Measurements from ENCODE around the gene AQP1. TPM values are rescaled to one million over a fixed set of nuclear protein-coding genes. Genes with fewer than 3 reads are reported as not detected.

The AQP1 gene
- total RNA-seq, 1 experiment from 2014 or later = not detected

DNA sequence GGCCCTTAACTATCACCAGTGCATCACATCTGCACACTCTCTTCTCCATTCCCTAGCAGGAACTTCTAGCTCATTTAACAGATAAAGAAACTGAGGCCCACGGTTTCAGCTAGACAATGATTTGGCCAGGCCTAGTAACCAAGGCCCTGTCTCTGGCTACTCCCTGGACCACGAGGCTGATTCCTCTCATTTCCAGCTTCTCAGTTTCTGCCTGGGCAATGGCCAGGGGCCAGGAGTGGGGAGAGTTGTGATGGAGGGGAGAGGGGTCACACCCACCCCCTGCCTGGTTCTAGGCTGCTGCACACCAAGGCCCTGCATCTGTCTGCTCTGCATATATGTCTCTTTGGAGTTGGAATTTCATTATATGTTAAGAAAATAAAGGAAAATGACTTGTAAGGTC lies 13.5 kb downstream of the AQP1 start:
- Mint-ChIP-seq H3K9me3 (ENCODE audit: unreplicated experiment) (no peaks in the 10 kb centered on the region), H3K27ac (ENCODE audit: low read depth, unreplicated experiment) (no peak overlapping the region), H3K36me3 (ENCODE audit: insufficient read depth, unreplicated experiment) (no peaks in the 10 kb centered on the region), H3K4me3 (ENCODE audit: unreplicated experiment) (no peak overlapping the region), H3K27me3 (ENCODE audit: insufficient read depth, unreplicated experiment) (peaks cover 12% of the 10 kb centered on the region), H3K4me1 (ENCODE audit: insufficient read depth, unreplicated experiment) (peaks cover 11% of the 10 kb centered on the region)
- CTCF ChIA-PET = interaction anchor here (0.6 to 2.1 kb wide), 4 partner anchors 13 to 196 kb away, joined by 3 to 11 read pairs (median 4); no protein-coding TSS in a partner anchor
- no TSS peak for BruUV-seq (replicated peaks)
- intact Hi-C loops (cut with micrococcal nuclease) = no loop called here
- TF ChIP-seq, protein P1, sequence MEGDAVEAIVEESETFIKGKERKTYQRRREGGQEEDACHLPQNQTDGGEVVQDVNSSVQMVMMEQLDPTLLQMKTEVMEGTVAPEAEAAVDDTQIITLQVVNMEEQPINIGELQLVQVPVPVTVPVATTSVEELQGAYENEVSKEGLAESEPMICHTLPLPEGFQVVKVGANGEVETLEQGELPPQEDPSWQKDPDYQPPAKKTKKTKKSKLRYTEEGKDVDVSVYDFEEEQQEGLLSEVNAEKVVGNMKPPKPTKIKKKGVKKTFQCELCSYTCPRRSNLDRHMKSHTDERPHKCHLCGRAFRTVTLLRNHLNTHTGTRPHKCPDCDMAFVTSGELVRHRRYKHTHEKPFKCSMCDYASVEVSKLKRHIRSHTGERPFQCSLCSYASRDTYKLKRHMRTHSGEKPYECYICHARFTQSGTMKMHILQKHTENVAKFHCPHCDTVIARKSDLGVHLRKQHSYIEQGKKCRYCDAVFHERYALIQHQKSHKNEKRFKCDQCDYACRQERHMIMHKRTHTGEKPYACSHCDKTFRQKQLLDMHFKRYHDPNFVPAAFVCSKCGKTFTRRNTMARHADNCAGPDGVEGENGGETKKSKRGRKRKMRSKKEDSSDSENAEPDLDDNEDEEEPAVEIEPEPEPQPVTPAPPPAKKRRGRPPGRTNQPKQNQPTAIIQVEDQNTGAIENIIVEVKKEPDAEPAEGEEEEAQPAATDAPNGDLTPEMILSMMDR (IDR thresholded peaks at IDR 0.05; ENCODE audit: unreplicated experiment) = no peak
- DNase-seq (ENCODE audit: unreplicated experiment) = no peak
- POLR2A ChIA-PET = no interaction called here

DNA sequence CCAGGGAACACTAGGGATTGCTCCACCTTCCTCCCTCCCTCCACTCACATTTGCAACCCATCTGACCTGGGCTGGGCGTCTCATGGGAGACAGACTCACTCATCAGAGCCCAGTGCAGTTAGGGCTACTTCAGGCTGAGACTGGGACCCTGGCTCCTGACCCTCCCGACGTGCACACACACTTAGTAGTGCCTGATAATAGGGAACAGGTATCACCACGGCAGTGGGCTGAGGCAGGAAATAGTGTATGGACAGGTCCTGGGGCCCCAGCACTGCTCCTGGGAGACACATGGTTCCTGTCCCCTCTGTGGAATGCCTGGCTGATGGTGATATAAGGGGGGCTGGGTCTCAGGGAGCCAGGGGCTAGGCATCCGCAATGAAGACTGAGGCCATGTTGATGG lies 14.3 kb downstream of the AQP1 start:
- BruUV-seq (replicated peaks) = no TSS peak

DNA sequence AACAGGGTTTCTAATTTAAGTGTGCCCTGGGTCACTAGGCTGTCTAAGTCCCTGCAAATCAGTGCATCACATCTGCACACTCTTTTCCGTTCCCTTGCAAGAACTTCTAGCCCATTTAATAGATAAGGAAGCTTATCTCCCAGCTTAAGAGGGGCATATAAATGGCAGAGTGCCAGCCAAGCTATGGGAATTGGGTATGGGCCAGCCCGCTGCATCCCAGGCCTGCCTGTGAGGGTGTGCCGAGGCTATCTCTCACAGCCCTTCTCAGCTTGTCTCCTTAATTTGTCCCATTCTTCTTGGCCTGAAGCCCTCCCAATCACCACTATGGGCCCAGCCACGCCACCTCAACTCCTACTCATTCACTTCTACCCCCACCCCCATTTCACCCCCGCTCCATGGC lies 14.7 kb downstream of the AQP1 start:
- Mint-ChIP-seq H3K36me3 (ENCODE audit: insufficient read depth, unreplicated experiment) (no peaks in the 10 kb centered on the region), H3K4me1 (ENCODE audit: insufficient read depth, unreplicated experiment) (peaks cover 2% of the 10 kb centered on the region), H3K27me3 (ENCODE audit: insufficient read depth, unreplicated experiment) (peaks cover 12% of the 10 kb centered on the region), H3K27ac (ENCODE audit: low read depth, unreplicated experiment) (no peak overlapping the region), H3K9me3 (ENCODE audit: unreplicated experiment) (no peaks in the 10 kb centered on the region), H3K4me3 (ENCODE audit: unreplicated experiment) (no peak overlapping the region)
- DNase-seq (ENCODE audit: unreplicated experiment) = no peak
- POLR2A ChIA-PET = no interaction called here
- CTCF ChIA-PET = interaction anchor here (1.5 kb wide), 1 partner anchor 58 kb away, joined by 5 read pairs; no protein-coding TSS in a partner anchor
- TF ChIP-seq, protein P1 (IDR thresholded peaks at IDR 0.05; ENCODE audit: unreplicated experiment) = no peak
- BruUV-seq (replicated peaks) = no TSS peak
- intact Hi-C loops (cut with micrococcal nuclease) = no loop called here

More for the DNA sequence above, 14.3 kb downstream of the AQP1 start:
- intact Hi-C loops (cut with micrococcal nuclease) = no loop called here
- TF ChIP-seq, protein P1 (IDR thresholded peaks at IDR 0.05; ENCODE audit: unreplicated experiment) = no peak
- Mint-ChIP-seq H3K36me3 (ENCODE audit: insufficient read depth, unreplicated experiment) (no peaks in the 10 kb centered on the region), H3K27ac (ENCODE audit: low read depth, unreplicated experiment) (no peak overlapping the region), H3K9me3 (ENCODE audit: unreplicated experiment) (no peaks in the 10 kb centered on the region), H3K4me3 (ENCODE audit: unreplicated experiment) (no peak overlapping the region), H3K27me3 (ENCODE audit: insufficient read depth, unreplicated experiment) (peaks cover 12% of the 10 kb centered on the region), H3K4me1 (ENCODE audit: insufficient read depth, unreplicated experiment) (peaks cover 6% of the 10 kb centered on the region)
- no peak for DNase-seq (ENCODE audit: unreplicated experiment)
- ChIA-PET POLR2A (no interaction called here), CTCF (no interaction called here)

DNA sequence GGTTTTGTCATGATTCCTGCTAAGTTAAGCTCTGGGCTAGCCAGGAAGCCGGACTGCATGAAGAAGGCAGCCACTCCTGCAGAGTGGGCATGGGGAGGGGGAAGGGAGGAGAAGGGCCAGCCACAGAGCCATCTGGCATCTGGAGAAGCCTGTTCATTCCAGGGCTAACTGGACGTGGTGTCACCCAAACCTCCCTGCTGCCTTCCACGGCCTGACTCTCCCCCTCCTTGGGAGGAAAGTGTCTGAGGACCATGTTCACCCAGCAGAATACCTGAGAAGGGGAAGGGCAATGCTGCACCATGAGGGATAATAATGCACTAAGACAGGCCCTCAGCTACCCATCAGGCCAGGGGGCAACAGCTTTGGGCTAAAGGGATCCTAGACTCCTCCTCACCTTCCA lies 15.4 kb downstream of the AQP1 start:
- no peak for DNase-seq (ENCODE audit: unreplicated experiment)
- ChIA-PET POLR2A (no interaction called here), CTCF (interaction anchor here (1.5 to 1.7 kb wide), 2 partner anchors 12 to 57 kb away, joined by 5 to 9 read pairs; no protein-coding TSS in a partner anchor)
- Mint-ChIP-seq H3K4me3 (ENCODE audit: unreplicated experiment) (no peak overlapping the region), H3K27ac (ENCODE audit: low read depth, unreplicated experiment) (no peak overlapping the region), H3K9me3 (ENCODE audit: unreplicated experiment) (no peaks in the 10 kb centered on the region), H3K27me3 (ENCODE audit: insufficient read depth, unreplicated experiment) (peaks cover 12% of the 10 kb centered on the region), H3K36me3 (ENCODE audit: insufficient read depth, unreplicated experiment) (no peaks in the 10 kb centered on the region), H3K4me1 (ENCODE audit: insufficient read depth, unreplicated experiment) (no peaks in the 10 kb centered on the region)
- BruUV-seq (replicated peaks) = no TSS peak
- TF ChIP-seq, protein P1 (IDR thresholded peaks at IDR 0.05; ENCODE audit: unreplicated experiment) = no peak
- intact Hi-C loops (cut with micrococcal nuclease) = no loop called here
